IMR-90 (cell line): Measurements from ENCODE around the gene CEP95. TPM values are rescaled to one million over a fixed set of nuclear protein-coding genes. Genes with fewer than 3 reads are reported as not detected.

ENCODE experiments used
- ATAC-seq: fragments of 200-7000 bp; cut with Tn5 transposase; 2 replicates; pipeline ENCODE4 v1.9.1; 2020; ENCODE audit warnings: low read depth, mild to moderate bottlenecking, moderate library complexity
- BruUV-seq: library from RNA; stranded (reverse); fragments of 400-500 nt; replicated peaks from 2 replicates; lab custom pipeline; 2021; lab: Mats Ljungman, UMichigan
- CTCF ChIA-PET: fragments of 300-600 bp; formaldehyde crosslinking; extraction: SDS; loops from one replicate; lab custom pipeline; 2021; ENCODE audit warnings: antibody characterized with exemption; lab: Yijun Ruan, JAX
- POLR2A ChIA-PET: fragments of 300-600 bp; sonication (Branson Sonifier 250); formaldehyde crosslinking; loops from one replicate; lab custom pipeline; 2022; ENCODE audit warnings: antibody characterized with exemption; ENCODE audit not compliant: unreplicated experiment; lab: Charles Lee
- DNase-seq: peaks from one replicate; pipeline ENCODE4 v3.0.0; 2013
- H2AFZ ChIP-seq: replicated peaks from 2 replicates; pipeline ENCODE3; 2013; ENCODE audit warnings: low read length, mild to moderate bottlenecking; ENCODE audit not compliant: poor library complexity
- H2AK5ac ChIP-seq: 2 replicates; pipeline ENCODE4 v1.6.1; 2013; ENCODE audit warnings: low read depth, low read length, inconsistent platforms
- H2AK9ac ChIP-seq: replicated peaks from 2 replicates; pipeline ENCODE3; 2013; ENCODE audit warnings: mild to moderate bottlenecking, low read depth, low read length, moderate library complexity; ENCODE audit not compliant: poor library complexity
- H2BK120ac ChIP-seq: 2 replicates; pipeline ENCODE4 v1.6.1; 2013; ENCODE audit warnings: low read depth, low read length, inconsistent platforms
- H2BK15ac ChIP-seq: 3 replicates; pipeline ENCODE4 v1.6.1; 2013; ENCODE audit warnings: low read depth, low read length, inconsistent platforms
- H2BK20ac ChIP-seq: 2 replicates; pipeline ENCODE4 v1.6.1; 2013; ENCODE audit warnings: low read depth, mild to moderate bottlenecking, inconsistent platforms, low read length, moderate library complexity
- H2BK5ac ChIP-seq: 2 replicates; pipeline ENCODE4 v1.6.1; 2013; ENCODE audit warnings: mild to moderate bottlenecking, low read depth, low read length, inconsistent platforms; ENCODE audit not compliant: poor library complexity, severe bottlenecking
- H3K14ac ChIP-seq: replicated peaks from 2 replicates; pipeline ENCODE4 v1.6.1; 2013; ENCODE audit warnings: low read depth, low read length, inconsistent platforms
- H3K18ac ChIP-seq: 2 replicates; pipeline ENCODE4 v1.6.1; 2013; ENCODE audit warnings: low read depth, low read length, control low read depth
- H3K23ac ChIP-seq: 2 replicates; pipeline ENCODE4 v1.6.1; 2013; ENCODE audit warnings: low read depth, low read length, inconsistent platforms
- H3K27ac ChIP-seq: 2 replicates; pipeline ENCODE4 v1.5.1; 2013; ENCODE audit warnings: mild to moderate bottlenecking, control low read depth, low read length; ENCODE audit not compliant: insufficient read depth
- H3K27me3 ChIP-seq: 2 replicates; pipeline ENCODE4 v1.6.1; 2013; ENCODE audit warnings: low read length; ENCODE audit not compliant: control insufficient read depth, insufficient read depth
- H3K36me3 ChIP-seq: 2 replicates; pipeline ENCODE4 v1.6.1; 2013; ENCODE audit warnings: low read length, mixed read lengths; ENCODE audit not compliant: control insufficient read depth, insufficient read depth
- H3K4ac ChIP-seq: 2 replicates; pipeline ENCODE4 v1.6.1; 2013; ENCODE audit warnings: low read depth, low read length, inconsistent platforms
- H3K4me1 ChIP-seq: 2 replicates; pipeline ENCODE4 v1.6.1; 2013; ENCODE audit warnings: low read length, mixed read lengths; ENCODE audit not compliant: control insufficient read depth, insufficient read depth
- H3K4me2 ChIP-seq: 2 replicates; pipeline ENCODE4 v1.6.1; 2013; ENCODE audit warnings: low read depth, mild to moderate bottlenecking, control low read depth, low read length, moderate library complexity
- H3K4me3 ChIP-seq: 2 replicates; pipeline ENCODE4 v1.5.1; 2013; ENCODE audit warnings: low read depth, mild to moderate bottlenecking, control low read depth, low read length, moderate library complexity; ENCODE audit not compliant: insufficient read depth
- H3K56ac ChIP-seq: 2 replicates; pipeline ENCODE4 v1.6.1; 2013; ENCODE audit warnings: low read length, inconsistent platforms; ENCODE audit not compliant: insufficient read depth; ENCODE audit errors: extremely low read depth
- H3K79me1 ChIP-seq, 2 experiments: 2 replicates each; pipeline ENCODE4 v1.6.1; 2013; ENCODE audit warnings: low read length in 2 of 2, inconsistent platforms in 1 of 2, low read depth in 1 of 2
- H3K9ac ChIP-seq: 2 replicates; pipeline ENCODE4 v1.6.1; 2013; ENCODE audit warnings: low read depth, low read length, control low read depth
- H3K9me1 ChIP-seq: 2 replicates; pipeline ENCODE4 v1.6.1; 2013; ENCODE audit warnings: low read length, inconsistent platforms; ENCODE audit not compliant: insufficient read depth
- H3K9me3 ChIP-seq: 2 replicates; pipeline ENCODE4 v1.6.1; 2013; ENCODE audit warnings: low read length; ENCODE audit not compliant: control insufficient read depth, insufficient read depth
- H4K20me1 ChIP-seq: 2 replicates; pipeline ENCODE4 v1.6.1; 2013; ENCODE audit warnings: low read length, inconsistent platforms; ENCODE audit not compliant: insufficient read depth
- H4K5ac ChIP-seq: 2 replicates; pipeline ENCODE4 v1.6.1; 2013; ENCODE audit warnings: mild to moderate bottlenecking, low read depth, low read length, control low read depth
- H4K8ac ChIP-seq, 2 experiments: 2 replicates each; pipeline ENCODE4 v1.6.1; 2013; ENCODE audit warnings: low read depth in 2 of 2, low read length in 2 of 2, control low read depth in 1 of 2, inconsistent platforms in 1 of 2
- H4K91ac ChIP-seq: 2 replicates; pipeline ENCODE4 v1.6.1; 2013; ENCODE audit warnings: low read depth, low read length, inconsistent platforms; ENCODE audit not compliant: insufficient read depth
- BHLHE40 ChIP-seq: fragments of 150-350 bp; IDR thresholded peaks from 2 replicates; pipeline ENCODE4 v1.6.1; 2016; ENCODE audit warnings: mild to moderate bottlenecking, low read depth, low read length
- CEBPB ChIP-seq: IDR thresholded peaks from 2 replicates; pipeline ENCODE4 v1.6.1; 2012; ENCODE audit warnings: low read depth, low read length, improper control_type of control experiment
- CHD1 ChIP-seq: IDR thresholded peaks from 2 replicates; pipeline ENCODE4 v1.6.1; 2012; ENCODE audit warnings: low read depth, low read length, improper control_type of control experiment
- FOS ChIP-seq: fragments of 150-350 bp; IDR thresholded peaks from 2 replicates; pipeline ENCODE4 v1.6.1; 2016; ENCODE audit warnings: low read depth, low read length
- MAFK ChIP-seq: IDR thresholded peaks from 2 replicates; pipeline ENCODE4 v1.6.1; 2012; ENCODE audit warnings: low read depth, low read length, improper control_type of control experiment
- MAZ ChIP-seq: IDR thresholded peaks from 2 replicates; pipeline ENCODE4 v1.6.1; 2012; ENCODE audit warnings: low read depth, mild to moderate bottlenecking, low read length, improper control_type of control experiment, moderate library complexity, borderline replicate concordance
- MXI1 ChIP-seq: IDR thresholded peaks from 2 replicates; pipeline ENCODE4 v1.6.1; 2012; ENCODE audit warnings: low read depth, mild to moderate bottlenecking, low read length, moderate library complexity, borderline replicate concordance
- NFE2L2 ChIP-seq: fragments of 150-350 bp; IDR thresholded peaks from 2 replicates; pipeline ENCODE4 v1.6.1; 2016; ENCODE audit warnings: low read depth, mild to moderate bottlenecking, low read length
- POLR2A ChIP-seq: IDR thresholded peaks from 2 replicates; pipeline ENCODE4 v1.6.1; 2012; ENCODE audit warnings: mild to moderate bottlenecking, low read depth, low read length
- RAD21 ChIP-seq: IDR thresholded peaks from 2 replicates; pipeline ENCODE4 v1.6.1; 2012; ENCODE audit warnings: low read length, improper control_type of control experiment
- RCOR1 ChIP-seq: IDR thresholded peaks from 2 replicates; pipeline ENCODE4 v1.6.1; 2012; ENCODE audit warnings: mild to moderate bottlenecking, low read length, improper control_type of control experiment; ENCODE audit not compliant: insufficient replicate concordance
- SMC3 ChIP-seq: fragments of 150-350 bp; IDR thresholded peaks from 2 replicates; pipeline ENCODE4 v1.6.1; 2016; ENCODE audit warnings: low read depth, mild to moderate bottlenecking, antibody characterized with exemption, low read length, moderate library complexity
- WGBS, 2 experiments: methylation state at CpG; one replicate each; pipeline versions ENCODE4 v1.1.5 to v1.1.7; 2013; ENCODE audit warnings: missing lambda C conversion rate in 2 of 2; ENCODE audit not compliant: insufficient read length in 1 of 2; ENCODE audit errors: extremely low coverage in 2 of 2; 5-methylcytosine and 5-hydroxymethylcytosine counted together
- dilution Hi-C: fragments of 300-500 bp; cut with HindIII; formaldehyde crosslinking; loops from one replicate; pipeline ENCODE4 v1.14.3; 2018; ENCODE audit warnings: low sequenced_read_pairs; ENCODE audit not compliant: unreplicated experiment
- in situ Hi-C: fragments of 300-500 bp; cut with MboI; formaldehyde crosslinking; loops from 3 replicates; pipeline ENCODE4 v1.14.3; 2019; ENCODE audit warnings: low sequenced_read_pairs, inconsistent platforms, mixed read lengths
- intact Hi-C: fragments of 100-400 bp; cut with micrococcal nuclease; formaldehyde crosslinking; loops from 2 replicates; pipeline ENCODE4 v1.10.0; 2022
- polyA plus RNA-seq, 3 experiments: library from polyadenylated mRNA; depleted of rRNA; stranded (reverse); fragments of >200 nt; gene quantifications; 2 replicates each; pipeline ENCODE4 v1.2.3, GENCODE V29; 2012; ENCODE audit warnings: low replicate concordance in 1 of 3
- total RNA-seq: library from RNA; depleted of rRNA; stranded (reverse); fragments of >200 nt; gene quantifications from 2 replicates; pipeline ENCODE4 v1.2.3, GENCODE V29; 2012
- TF ChIP-seq, protein P1 (sequence below): fragments of 150-350 bp; IDR thresholded peaks from 2 replicates; pipeline ENCODE4 v1.6.1; 2016; ENCODE audit warnings: low read depth, mild to moderate bottlenecking, low read length, moderate library complexity, borderline replicate concordance

The CEP95 gene
- total and polyA plus RNA-seq, 2 of the 4 experiments (the other 2 are of a cell fraction), result 6.1 to 13.6 TPM

DNA sequence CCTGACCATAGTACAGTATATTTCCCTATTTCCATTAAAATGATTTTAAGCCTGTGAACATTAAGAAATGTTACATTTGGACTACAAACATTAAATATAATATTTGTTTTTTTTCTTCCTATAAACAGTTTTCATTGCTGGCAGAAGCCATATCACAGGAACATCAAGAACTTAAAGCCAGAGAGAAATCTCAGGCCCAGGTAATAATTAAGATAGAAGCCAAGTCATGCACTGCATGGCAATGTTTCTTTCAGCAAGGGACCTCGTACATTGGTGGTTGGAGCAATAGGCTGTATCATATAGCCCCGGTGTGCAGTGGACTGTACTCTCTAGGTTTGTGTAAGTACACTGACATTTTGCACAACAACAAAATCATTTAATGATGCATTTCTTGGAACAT is 30.1 kb downstream of the CEP95 start:
- Histone ChIP-seq H3K27me3 (no peaks in the 10 kb centered on the region), H3K9me1 (peaks cover 24% of the 10 kb centered on the region), H4K91ac (no peak overlapping the region), H3K36me3 (peaks cover 61% of the 10 kb centered on the region), H3K27ac (no peak overlapping the region), H3K4me2 (no peak overlapping the region), H3K23ac (no peak overlapping the region), H3K18ac (no peak overlapping the region), H3K4me1 (peaks cover 1% of the 10 kb centered on the region; the same call in 1 of the 2 replicates), H2BK15ac (no peak overlapping the region), H4K20me1 (peaks cover 67% of the 10 kb centered on the region), H4K5ac (no peak overlapping the region), H2AK9ac (no peak overlapping the region), H2AK5ac (no peak overlapping the region), H3K9ac (no peak overlapping the region), H3K4me3 (no peak overlapping the region), H3K79me1 (peaks cover 12 to 75% of the 10 kb centered on the region in 2 experiments; a peak in 3 of 4 replicates), H2AFZ (no peak overlapping the region), H3K56ac (no peak overlapping the region), H3K4ac (no peak overlapping the region), H3K9me3 (no peaks in the 10 kb centered on the region), H2BK120ac (no peak overlapping the region), H2BK20ac (no peak overlapping the region), H3K14ac (no peak overlapping the region), H4K8ac (no peak overlapping the region), H2BK5ac (no peak overlapping the region)
- dilution Hi-C loops (no loop called here), intact Hi-C loops (no loop called here), in situ Hi-C loops (no loop called here)
- ChIA-PET CTCF (interaction anchor here (1.2 kb wide), 1 partner anchor 8 kb away, joined by 3 read pairs; no protein-coding TSS in a partner anchor), POLR2A (no interaction called here)
- no TSS peak for BruUV-seq
- no peak for DNase-seq
- TF ChIP-seq MAFK (no peak), MAZ (no peak), CEBPB (no peak), MXI1 (no peak), BHLHE40 (no peak), SMC3 (no peak), NFE2L2 (no peak), RCOR1 (no peak), RAD21 (no peak), POLR2A (no peak), CHD1 (no peak), FOS (no peak)
- TF ChIP-seq, protein P1, sequence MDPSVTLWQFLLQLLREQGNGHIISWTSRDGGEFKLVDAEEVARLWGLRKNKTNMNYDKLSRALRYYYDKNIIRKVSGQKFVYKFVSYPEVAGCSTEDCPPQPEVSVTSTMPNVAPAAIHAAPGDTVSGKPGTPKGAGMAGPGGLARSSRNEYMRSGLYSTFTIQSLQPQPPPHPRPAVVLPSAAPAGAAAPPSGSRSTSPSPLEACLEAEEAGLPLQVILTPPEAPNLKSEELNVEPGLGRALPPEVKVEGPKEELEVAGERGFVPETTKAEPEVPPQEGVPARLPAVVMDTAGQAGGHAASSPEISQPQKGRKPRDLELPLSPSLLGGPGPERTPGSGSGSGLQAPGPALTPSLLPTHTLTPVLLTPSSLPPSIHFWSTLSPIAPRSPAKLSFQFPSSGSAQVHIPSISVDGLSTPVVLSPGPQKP, result no peak
- ATAC-seq, result no peak
- WGBS, 2 experiments, result no CpG with 5 or more reads among the region's 2 CpGs
